Left ventricle myocardium superior (tissue), 1 donor: ENCODE results near the gene RRP15. TPM values are rescaled to one million over a fixed set of nuclear protein-coding genes. Genes with fewer than 3 reads are reported as not detected.

ENCODE experiments used
- ATAC-seq: fragments of 200-7000 bp; cut with Tn5 transposase; one replicate; pipeline ENCODE4 v1.9.1; 2020; ENCODE audit warnings: mild to moderate bottlenecking, moderate library complexity
- DNase-seq: peaks from one replicate; pipeline ENCODE4 v3.0.0-alpha.2; 2020
- intact Hi-C: fragments of 100-400 bp; cut with micrococcal nuclease; formaldehyde crosslinking; loops from one replicate; pipeline ENCODE4 v1.11.0; 2022
- total RNA-seq: library from RNA; stranded (reverse); fragmentation: NEBNext Ultra II Directional; extraction: Animal tissue kit (Norgen Biotek cat#: 25700); gene quantifications from one replicate; pipeline ENCODE4 v1.2.1, GENCODE V29; 2021
- donor health status: DM: no; HTN: yes; CAD: no; lungs with severe emphysema.

RRP15 gene
- total RNA-seq, 1 donor from 2014 or later, result 22.6 TPM

DNA sequence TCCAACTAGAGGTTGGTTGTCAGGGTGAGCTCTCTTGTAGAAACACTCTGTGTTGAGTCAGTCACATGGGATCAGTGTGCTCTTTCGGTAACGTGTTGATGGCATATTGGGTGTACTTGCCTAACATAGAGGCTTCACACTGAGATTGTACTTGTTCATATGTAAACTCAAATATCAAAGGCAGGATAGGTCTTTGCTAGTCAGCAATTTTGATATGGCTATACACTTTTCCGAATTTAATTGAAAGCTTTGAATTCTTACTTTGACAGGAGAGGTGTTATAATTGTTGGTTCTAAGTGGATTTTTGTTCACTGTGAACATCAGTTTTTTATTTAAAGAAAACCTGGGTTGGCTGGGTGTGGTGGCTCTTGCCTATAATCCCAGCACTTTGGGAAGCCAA is 43.7 kb downstream of the RRP15 start:
- intact Hi-C loops, result loop anchor here (5.0 kb wide), 1 partner anchor 1329 kb away; no protein-coding TSS in a partner anchor
- DNase-seq (no peak), ATAC-seq (no peak)

DNA sequence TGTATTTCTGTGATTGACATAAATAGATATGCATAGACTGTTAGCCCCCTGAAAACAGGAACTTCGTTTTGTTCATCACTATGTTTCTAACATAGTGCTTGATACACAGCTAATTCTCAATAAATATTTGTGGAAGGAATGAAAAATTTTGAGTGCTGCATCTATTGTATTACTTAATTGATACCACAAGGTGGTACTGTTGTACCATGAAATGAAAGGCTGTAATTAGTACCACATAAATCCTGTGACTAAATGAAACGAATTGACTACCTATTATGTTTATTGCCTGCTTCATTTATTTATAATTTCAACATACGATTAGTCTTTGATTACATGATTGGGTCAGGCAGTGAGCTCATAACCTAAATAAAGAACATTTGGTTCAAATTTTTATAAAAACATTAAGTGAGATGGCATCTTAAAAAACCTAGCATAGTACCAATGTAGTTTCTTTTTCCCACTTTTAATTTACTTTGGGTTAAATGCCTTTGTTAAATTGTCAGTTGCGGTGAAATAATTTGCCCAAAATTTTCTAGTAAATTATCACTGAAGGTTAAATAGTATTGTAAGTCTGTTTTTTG is 45.0 kb downstream of the RRP15 start:
- DNase-seq (no peak), ATAC-seq (peak; percentile 25)
- intact Hi-C loops, result loop anchor here (10.0 kb wide), 1 partner anchor 1485 kb away; no protein-coding TSS in a partner anchor

DNA sequence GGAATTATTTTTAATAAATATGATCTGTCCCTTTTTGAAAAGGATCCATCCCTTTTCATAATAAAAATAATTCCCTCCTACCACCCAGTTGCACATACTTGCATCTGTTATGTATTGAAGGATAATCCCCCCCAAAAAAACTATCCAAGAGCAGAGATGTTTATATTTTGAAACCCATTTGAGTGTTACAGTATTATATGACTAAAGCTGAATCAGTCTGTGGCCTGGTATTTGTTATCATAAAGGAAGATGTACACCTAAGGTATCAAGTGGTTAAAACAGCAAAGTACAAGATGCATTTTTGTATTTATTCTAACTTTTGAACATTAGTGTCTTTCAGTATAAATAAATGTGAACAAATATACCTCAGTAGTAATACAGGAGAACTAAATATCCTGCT is 47.3 kb downstream of the RRP15 start:
- intact Hi-C loops, result loop anchor here (10.0 kb wide), 1 partner anchor 1482 kb away; no protein-coding TSS in a partner anchor
- ATAC-seq (no peak), DNase-seq (no peak)

DNA sequence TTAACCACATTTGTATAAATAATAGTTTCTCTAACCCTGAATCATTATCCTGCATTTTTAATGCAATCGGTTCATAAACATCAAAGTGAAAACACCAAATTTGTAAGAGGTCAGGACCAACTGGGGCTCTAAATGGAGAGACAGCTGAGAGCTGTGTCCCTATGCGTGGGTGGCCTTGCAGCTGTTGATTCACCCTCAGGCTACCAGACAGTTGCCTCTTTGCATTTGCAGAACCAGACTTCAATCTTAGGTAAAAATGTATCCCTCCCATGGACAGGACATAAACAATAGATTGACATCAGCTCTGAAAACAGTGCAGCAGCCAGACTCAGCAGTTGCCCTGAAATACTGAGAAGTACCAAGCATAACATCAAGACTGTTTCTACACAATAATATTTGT is 51.2 kb downstream of the RRP15 start:
- DNase-seq (no peak), ATAC-seq (no peak)
- intact Hi-C loops, result loop anchor here (10.0 kb wide), 1 partner anchor 1478 kb away; no protein-coding TSS in a partner anchor

DNA sequence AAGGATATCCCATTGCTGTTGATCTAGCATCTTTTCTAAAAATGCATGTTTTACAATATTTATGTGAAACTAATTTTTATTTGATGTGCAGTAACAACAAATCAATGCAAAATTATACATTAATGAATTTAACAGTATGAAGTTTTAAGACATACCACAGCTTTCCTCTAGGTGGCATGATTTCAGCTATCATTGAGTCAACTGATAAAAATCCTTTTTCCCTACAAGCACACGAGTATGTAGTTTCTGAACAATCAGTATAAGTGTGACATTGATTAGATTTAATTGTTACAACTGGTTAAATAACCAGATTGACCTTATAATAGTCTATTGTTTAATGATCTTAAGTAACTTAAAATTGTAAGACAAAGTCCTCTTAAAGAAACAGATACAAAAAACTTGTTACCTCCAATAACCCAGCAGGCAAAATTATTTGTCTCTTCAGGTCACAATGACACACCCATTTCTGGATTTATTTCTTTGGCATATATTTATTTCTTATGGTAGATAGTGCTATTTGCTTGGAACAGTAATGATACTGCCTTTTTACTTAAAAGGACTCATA is 54.3 kb downstream of the RRP15 start:
- intact Hi-C loops, result loop anchor here (10.0 kb wide), 1 partner anchor 1475 kb away; no protein-coding TSS in a partner anchor
- no peak for ATAC-seq
- no peak for DNase-seq

DNA sequence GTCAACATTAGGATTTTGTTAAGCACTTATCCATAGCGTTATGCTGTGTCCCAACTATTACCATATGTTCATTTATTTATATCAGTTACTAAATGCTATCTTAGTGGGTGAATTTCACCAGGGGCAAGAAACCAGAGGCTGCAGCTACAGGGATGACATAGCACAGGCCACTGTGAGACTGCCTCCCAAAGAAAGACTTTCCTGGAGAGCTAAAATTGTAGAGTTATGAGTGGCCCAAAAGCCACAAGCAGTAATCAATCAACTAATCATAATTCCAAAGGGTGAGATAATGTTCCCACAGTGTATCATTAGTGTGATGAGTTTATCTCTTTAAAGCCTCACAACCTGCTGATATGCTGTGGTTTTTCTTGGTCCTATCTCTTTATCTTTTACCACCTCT is 56.2 kb downstream of the RRP15 start:
- intact Hi-C loops, result loop anchor here (10.0 kb wide), 2 partner anchors 153 to 1223 kb away; no protein-coding TSS in a partner anchor
- DNase-seq (no peak), ATAC-seq (no peak)

DNA sequence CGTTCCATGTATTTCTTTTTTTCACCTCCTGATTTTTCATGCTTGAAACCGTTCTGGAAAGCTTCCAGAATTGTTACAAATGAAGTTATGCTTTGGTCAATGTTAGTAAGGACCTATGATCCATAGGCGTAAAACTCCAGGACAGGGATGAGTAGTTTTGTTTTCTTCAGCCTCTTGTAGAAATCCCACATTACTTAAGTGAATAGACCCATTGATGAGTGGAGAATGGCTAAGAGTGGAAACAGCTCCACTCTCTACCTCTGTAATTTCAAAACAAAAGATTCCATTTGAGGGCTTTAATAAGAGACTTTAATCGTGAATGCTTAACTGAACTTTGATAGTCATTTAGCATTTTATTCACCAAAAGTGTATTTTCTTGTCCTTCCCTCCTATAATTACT is 57.0 kb downstream of the RRP15 start:
- intact Hi-C loops, result loop anchor here (10.0 kb wide), 2 partner anchors 153 to 1223 kb away; no protein-coding TSS in a partner anchor
- ATAC-seq (no peak), DNase-seq (no peak)

DNA sequence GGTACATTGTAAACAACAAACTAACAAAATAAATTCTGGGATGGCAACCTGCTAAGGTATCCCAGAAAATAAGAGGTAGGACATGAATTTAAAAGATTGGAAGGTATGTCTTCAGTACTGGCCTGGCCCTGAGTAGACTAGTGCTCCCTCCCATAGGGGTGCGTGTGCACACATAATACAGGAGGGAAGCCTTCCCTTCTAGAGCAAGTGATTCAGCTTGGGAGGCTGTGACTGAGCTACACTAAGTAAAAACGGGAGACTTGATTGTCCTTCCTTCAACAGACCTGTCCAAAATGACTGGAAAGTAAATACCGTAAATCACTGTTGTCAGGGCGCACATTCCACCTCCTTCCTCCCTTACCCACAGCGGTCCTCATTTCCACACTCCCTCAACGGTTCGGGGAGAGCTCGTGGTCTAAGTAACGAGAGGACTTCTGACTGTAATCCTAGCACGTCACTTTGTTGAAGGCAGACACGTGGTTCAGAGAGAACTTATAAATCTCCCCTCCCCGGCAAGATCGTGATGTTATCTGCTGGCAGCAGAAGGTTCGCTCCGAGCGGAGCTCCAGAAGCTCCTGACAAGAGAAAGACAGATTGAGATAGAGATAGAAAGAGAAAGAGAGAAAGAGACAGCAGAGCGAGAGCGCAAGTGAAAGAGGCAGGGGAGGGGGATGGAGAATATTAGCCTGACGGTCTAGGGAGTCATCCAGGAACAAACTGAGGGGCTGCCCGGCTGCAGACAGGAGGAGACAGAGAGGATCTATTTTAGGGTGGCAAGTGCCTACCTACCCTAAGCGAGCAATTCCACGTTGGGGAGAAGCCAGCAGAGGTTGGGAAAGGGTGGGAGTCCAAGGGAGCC is 60.0 kb downstream of the RRP15 start, which contains the start of gene TGFB2:
Gene TGFB2 (plus strand): TSS at position 523 of the 859 bp plus-strand sequence. CDS start 1,366 bp downstream, outside the sequence.
- DNase-seq, result peak; percentile 41

DNA sequence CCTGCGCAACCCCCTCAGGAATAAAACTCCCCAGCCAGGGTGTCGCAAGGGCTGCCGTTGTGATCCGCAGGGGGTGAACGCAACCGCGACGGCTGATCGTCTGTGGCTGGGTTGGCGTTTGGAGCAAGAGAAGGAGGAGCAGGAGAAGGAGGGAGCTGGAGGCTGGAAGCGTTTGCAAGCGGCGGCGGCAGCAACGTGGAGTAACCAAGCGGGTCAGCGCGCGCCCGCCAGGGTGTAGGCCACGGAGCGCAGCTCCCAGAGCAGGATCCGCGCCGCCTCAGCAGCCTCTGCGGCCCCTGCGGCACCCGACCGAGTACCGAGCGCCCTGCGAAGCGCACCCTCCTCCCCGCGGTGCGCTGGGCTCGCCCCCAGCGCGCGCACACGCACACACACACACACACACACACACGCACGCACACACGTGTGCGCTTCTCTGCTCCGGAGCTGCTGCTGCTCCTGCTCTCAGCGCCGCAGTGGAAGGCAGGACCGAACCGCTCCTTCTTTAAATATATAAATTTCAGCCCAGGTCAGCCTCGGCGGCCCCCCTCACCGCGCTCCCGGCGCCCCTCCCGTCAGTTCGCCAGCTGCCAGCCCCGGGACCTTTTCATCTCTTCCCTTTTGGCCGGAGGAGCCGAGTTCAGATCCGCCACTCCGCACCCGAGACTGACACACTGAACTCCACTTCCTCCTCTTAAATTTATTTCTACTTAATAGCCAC is 60.7 kb downstream of the RRP15 start:
- intact Hi-C loops, result loop anchor here (10.0 kb wide), 2 partner anchors 149 to 1219 kb away; no protein-coding TSS in a partner anchor
- DNase-seq (peak; percentile 83), ATAC-seq (peak; percentile 85)

More for the DNA sequence above, 60.0 kb downstream of the RRP15 start, which contains the start of gene TGFB2:
- ATAC-seq, result peak; percentile 66
- intact Hi-C loops, result loop anchor here (10.0 kb wide), 2 partner anchors 150 to 1220 kb away; no protein-coding TSS in a partner anchor

DNA sequence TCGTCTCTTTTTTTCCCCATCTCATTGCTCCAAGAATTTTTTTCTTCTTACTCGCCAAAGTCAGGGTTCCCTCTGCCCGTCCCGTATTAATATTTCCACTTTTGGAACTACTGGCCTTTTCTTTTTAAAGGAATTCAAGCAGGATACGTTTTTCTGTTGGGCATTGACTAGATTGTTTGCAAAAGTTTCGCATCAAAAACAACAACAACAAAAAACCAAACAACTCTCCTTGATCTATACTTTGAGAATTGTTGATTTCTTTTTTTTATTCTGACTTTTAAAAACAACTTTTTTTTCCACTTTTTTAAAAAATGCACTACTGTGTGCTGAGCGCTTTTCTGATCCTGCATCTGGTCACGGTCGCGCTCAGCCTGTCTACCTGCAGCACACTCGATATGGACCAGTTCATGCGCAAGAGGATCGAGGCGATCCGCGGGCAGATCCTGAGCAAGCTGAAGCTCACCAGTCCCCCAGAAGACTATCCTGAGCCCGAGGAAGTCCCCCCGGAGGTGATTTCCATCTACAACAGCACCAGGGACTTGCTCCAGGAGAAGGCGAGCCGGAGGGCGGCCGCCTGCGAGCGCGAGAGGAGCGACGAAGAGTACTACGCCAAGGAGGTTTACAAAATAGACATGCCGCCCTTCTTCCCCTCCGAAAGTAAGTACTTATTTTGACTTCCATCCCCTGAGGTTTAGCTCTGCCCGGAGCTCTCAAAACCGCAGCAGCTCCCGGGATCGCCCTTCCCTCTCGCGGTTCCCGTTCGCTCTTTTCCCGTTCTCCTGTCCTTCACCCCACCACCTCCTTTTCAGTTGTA is 61.5 kb downstream of the RRP15 start:
- ATAC-seq (peak; percentile 20), DNase-seq (peak; percentile 50)
- intact Hi-C loops, result loop anchor here (10.0 kb wide), 2 partner anchors 148 to 1218 kb away; no protein-coding TSS in a partner anchor

DNA sequence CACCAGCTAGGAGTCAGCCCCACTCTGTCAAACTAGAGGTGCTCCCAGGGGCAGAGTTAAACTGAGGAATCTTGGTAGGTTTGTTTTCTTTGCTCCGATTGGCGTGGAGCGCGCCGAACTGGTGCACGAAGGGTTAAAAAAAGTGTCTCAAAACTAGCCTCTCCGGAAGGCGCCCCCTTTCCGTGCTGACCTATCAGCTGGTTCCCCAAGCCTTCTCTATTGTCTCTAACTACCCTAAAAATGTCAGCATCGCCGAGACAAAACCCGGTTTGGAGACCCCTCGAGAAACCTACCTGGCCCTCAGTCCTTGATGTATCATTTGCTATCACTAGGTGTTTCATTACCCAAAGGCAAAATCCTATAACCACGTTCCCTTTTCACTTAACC is 62.2 kb downstream of the RRP15 start:
- intact Hi-C loops, result loop anchor here (10.0 kb wide), 2 partner anchors 147 to 1217 kb away; no protein-coding TSS in a partner anchor
- ATAC-seq, result no peak
- no peak for DNase-seq

DNA sequence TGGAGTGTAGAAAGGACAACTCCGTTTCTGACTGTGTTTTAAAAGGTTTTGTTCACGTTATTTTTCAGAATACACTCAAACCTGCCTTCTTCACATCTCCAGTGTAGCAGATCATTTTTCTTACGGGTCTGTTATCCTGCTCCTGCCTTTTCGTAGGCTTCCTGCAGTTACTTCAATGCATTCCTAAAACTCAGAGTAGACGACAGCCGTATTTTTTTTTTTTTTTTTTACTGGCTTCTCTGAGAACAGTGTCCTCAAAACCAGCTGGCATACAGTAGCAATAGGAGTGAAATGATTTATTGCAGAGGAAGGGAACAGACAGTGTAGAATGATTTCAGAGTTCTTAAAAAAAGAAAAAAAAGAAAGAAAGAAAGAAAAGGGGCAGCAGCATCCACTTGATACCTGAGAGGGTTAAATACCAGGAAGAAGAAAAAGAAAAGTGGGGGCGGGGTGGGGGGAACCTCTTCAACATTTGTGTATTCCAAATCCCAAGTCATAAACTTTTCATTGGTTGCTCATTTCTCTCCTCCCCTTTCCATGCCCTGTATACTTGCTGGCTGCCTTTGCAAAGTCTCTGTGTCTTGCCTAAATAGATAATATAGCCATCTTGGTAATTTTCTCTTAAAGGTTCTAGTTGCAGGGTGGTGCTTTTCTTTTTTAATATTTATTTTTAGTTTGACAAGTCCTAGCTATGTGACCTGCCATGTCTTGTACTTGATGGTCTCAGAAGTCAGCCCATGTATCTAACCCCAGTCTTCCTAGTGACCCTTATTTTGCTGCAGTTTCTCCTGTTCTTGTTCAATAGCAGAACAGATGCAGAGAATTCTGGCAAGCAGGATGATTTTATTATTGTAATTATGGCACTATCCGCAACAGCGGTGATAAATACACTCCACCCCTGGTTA is 62.9 kb downstream of the RRP15 start:
- intact Hi-C loops, result loop anchor here (10.0 kb wide), 2 partner anchors 147 to 1217 kb away; no protein-coding TSS in a partner anchor
- DNase-seq (no peak), ATAC-seq (no peak)

DNA sequence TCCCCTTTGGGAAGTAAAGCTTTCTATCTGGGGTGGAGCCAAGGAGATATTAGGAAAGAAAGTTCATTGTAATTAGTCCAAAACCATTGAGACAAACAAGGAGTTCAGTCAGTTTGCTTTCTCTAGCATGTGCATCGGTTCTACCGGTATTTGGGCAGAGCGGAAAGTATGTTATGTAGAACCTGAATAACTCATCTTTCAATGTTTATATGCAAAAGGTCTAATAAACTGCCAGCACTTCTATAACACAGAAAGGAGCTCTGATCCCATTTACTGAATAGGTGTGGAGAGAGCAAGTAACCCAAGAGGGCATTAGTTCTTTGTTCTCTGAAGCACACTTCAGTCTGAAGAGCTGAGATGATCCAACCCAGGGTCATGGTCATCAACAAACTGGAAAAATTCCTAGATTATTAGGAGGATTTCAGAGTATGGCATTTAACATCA is 63.6 kb downstream of the RRP15 start:
- intact Hi-C loops, result loop anchor here (10.0 kb wide), 2 partner anchors 146 to 1216 kb away; no protein-coding TSS in a partner anchor
- ATAC-seq (no peak), DNase-seq (no peak)

DNA sequence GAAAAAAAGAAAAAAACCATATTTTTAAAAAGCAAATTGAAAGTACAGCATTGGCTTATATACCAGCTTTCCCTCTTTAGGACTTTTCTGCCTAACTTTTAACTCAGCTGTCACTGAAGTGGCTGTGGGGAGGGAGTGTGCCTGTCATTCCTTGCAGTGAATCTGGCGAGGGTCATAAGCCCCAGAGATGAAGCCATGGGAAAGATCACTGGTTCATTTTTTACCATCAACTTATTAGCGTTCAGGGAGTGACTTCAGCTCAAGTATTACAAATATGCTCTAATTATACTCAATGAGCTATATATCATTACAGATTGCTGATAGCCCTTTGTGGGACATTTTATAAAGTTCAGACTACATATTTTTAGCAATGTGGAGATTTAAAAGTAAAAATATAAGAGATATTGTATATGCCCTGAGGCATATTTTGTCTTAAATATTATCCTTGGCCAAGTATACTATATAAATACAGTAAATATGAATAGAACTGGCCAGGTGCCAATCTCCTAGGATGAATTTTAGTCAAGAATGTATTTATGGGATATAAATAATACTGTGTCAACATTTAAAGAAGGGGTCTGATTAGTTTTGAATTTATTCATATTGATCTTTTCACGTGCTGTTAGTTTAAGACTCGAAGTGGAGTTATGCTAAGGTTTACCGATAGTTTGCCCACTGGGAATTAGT is 64.4 kb downstream of the RRP15 start:
- DNase-seq, result no peak
- ATAC-seq, result no peak
- intact Hi-C loops, result loop anchor here (10.0 kb wide), 2 partner anchors 145 to 1215 kb away; no protein-coding TSS in a partner anchor

DNA sequence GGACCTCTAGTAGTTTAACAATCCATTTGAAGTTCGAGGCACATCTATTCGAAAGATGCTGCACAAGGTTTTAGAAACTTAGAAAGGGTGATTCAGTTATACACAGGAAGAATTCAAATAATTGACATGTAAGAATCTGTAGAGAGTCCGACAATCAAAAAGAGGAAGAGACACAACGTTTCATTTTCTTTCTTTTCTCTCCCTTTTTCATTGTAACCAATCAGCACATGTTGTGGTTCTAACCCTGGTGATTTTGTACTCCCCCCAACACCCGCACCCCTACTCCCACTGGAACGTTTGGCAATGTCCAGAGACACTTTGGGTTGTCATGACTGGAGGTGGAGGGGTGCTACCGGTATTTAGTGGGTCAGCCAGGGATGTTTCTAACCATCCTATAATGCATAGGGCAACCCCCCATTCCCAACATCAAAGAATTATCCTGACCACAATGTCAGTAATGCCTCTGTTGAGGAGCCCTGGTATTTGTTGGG is 65.0 kb downstream of the RRP15 start:
- no peak for ATAC-seq
- intact Hi-C loops, result no loop called here
- DNase-seq, result no peak

DNA sequence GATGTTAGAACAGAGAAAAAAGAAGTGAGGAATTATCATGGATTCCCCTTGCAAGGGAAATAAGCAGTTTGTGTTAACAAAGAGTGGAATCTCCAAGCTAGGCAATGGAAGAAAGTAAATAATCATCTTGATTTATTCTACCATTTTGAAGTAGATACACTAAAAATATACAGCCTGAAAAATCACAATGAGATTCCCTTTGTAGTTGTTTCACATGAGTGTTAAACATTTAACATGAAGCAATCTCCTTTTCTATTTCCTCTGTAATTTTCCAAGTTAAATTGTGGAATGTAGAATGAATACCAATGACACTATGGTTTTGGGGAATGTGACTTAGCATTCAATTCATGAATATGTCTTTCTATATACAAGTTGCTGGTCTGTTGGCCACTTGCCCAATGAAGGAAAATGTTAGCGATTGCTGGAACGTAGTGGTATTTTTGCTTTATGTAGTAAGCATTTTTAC is 65.7 kb downstream of the RRP15 start:
- no peak for DNase-seq
- intact Hi-C loops, result no loop called here
- ATAC-seq, result no peak
